Measurements from ENCODE around the gene OBSCN.

OBSCN gene

GRCh38 chr1:228401782-228402640, 194.2 kb downstream of the OBSCN start:
- Histone ChIP-seq H3K27ac (ENCODE audit: low read depth, low read length, severe bottlenecking) (no peak overlapping the region), H3K4me3 (ENCODE audit: extremely low read depth, insufficient read depth, low read length, poor library complexity, severe bottlenecking) (no peak overlapping the region), H3K9me3 (ENCODE audit: control insufficient read depth, low read length) (no peaks in the 10 kb centered on the region), H3K4me1 (ENCODE audit: control insufficient read depth, insufficient read depth, low read length, poor library complexity, severe bottlenecking) (peaks cover 11% of the 10 kb centered on the region), H3K36me3 (ENCODE audit: control insufficient read depth, insufficient read depth, low read length) (peaks cover 66% of the 10 kb centered on the region)
- WGBS, 2 experiments (ENCODE audit: insufficient coverage in 2 of 2): 95 to 96% methylated on average over 13 to 14 of the region's 14 CpGs

- Histone ChIP-seq H3K9me3 (ENCODE audit: control insufficient read depth, low read length) (no peaks in the 10 kb centered on the region), H3K27ac (ENCODE audit: low read depth, low read length, severe bottlenecking) (no peak overlapping the region), H3K4me1 (ENCODE audit: control insufficient read depth, insufficient read depth, low read length, poor library complexity, severe bottlenecking) (peaks cover 14% of the 10 kb centered on the region), H3K4me3 (ENCODE audit: extremely low read depth, insufficient read depth, low read length, poor library complexity, severe bottlenecking) (no peak overlapping the region), H3K36me3 (ENCODE audit: control insufficient read depth, insufficient read depth, low read length) (peaks cover 60% of the 10 kb centered on the region)
- 80 to 93% methylated on average over 2 to 4 of the region's 5 CpGs for WGBS, 2 experiments (ENCODE audit: insufficient coverage in 2 of 2)
Measured at GRCh38 chr1:228402641-228403025, 194.8 kb downstream of the OBSCN start.

DNA sequence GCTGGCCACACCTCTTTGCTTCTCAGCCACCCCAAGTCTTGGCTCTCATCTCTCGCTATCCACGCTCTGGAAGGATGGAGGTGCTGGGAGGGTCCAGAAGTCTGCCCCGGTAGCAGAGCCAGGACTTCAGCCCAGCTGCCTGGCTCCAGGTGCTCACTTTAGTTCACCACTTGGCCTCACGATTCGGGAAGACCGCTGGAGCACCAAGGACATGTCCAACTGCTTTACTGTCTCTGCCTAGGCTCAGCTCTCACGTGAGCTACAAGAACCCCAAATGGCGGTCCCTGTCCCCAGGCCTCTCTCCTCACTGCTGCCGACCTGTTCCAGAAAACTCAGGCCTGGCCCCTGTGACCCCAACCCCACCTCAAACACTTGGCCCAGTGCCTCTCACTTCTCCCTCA, 195.4 kb downstream of the OBSCN start:
- WGBS, 2 experiments (ENCODE audit: insufficient coverage in 2 of 2): 95 to 99% methylated on average over 8 to 9 of the region's 9 CpGs
- Histone ChIP-seq H3K27ac (ENCODE audit: low read depth, low read length, severe bottlenecking) (no peak overlapping the region), H3K9me3 (ENCODE audit: control insufficient read depth, low read length) (no peaks in the 10 kb centered on the region), H3K4me3 (ENCODE audit: extremely low read depth, insufficient read depth, low read length, poor library complexity, severe bottlenecking) (no peak overlapping the region), H3K4me1 (ENCODE audit: control insufficient read depth, insufficient read depth, low read length, poor library complexity, severe bottlenecking) (peaks cover 16% of the 10 kb centered on the region), H3K36me3 (ENCODE audit: control insufficient read depth, insufficient read depth, low read length) (peaks cover 57% of the 10 kb centered on the region)

DNA sequence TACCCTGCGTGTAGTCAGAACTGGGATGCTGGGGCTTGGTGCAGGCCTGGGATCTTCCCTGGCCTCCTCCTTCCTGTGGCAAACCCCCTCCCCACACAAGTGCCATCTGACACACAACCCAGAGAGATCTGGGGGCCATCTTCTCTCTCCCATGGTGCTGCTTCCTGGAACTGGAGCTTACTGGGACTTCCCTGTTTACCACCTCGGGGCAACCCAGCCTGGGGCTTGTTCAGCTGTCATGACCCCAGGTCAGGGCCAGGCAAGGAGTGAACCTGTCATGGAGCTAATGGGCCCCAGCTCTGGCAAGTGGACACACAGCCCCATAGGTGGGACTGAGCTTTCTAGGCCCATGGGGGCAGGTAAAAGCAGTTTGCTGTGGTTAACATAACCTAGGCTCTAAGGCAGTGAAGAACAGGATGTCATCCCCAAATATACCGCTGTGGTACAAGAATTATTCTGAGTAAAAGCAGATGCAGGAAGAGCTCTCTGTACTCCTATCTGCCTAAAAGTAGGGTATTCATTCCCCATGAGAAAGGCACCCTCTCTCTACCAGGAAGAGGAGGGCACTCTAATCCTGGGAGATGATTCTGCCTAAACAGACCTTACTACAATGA, 196.4 kb downstream of the OBSCN start:
- peaks cover 54% of the 10 kb centered on the region for H3K36me3 ChIP-seq (ENCODE audit: control insufficient read depth, insufficient read depth, low read length)
- WGBS, 2 experiments (ENCODE audit: insufficient coverage in 2 of 2): 89 to 93% methylated on average over 2 of the region's 3 CpGs
- no peaks in the 10 kb centered on the region for H3K9me3 ChIP-seq (ENCODE audit: control insufficient read depth, low read length)
- H3K4me3 ChIP-seq (ENCODE audit: extremely low read depth, insufficient read depth, low read length, poor library complexity, severe bottlenecking): peak overlapping the region; percentile 97
- H3K27ac ChIP-seq (ENCODE audit: low read depth, low read length, severe bottlenecking): no peak overlapping the region
- H3K4me1 ChIP-seq (ENCODE audit: control insufficient read depth, insufficient read depth, low read length, poor library complexity, severe bottlenecking): peaks cover 16% of the 10 kb centered on the region

- Histone ChIP-seq H3K4me1 (ENCODE audit: control insufficient read depth, insufficient read depth, low read length, poor library complexity, severe bottlenecking) (peaks cover 16% of the 10 kb centered on the region), H3K36me3 (ENCODE audit: control insufficient read depth, insufficient read depth, low read length) (peaks cover 43% of the 10 kb centered on the region)
- WGBS, 2 experiments (ENCODE audit: insufficient coverage in 2 of 2): 12 to 24% methylated on average over 7 to 11 of the region's 11 CpGs
Measured at GRCh38 chr1:228405200-228405978, 197.5 kb downstream of the OBSCN start.

DNA sequence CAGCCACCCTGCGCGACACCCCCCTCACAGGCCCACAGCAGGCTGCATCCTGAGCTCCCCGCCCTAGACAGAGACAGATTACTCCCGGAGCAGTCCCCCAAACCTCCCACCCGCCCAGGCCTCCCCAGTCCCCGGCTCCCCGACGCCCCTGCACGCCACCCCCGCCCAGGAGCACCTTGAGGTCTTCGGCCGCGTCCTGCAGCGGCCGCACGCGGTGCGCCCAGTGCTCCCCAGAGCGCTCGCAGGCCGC, 198.1 kb downstream of the OBSCN start:
- H3K36me3 ChIP-seq (ENCODE audit: control insufficient read depth, insufficient read depth, low read length): peaks cover 38% of the 10 kb centered on the region
- H3K4me3 ChIP-seq (ENCODE audit: extremely low read depth, insufficient read depth, low read length, poor library complexity, severe bottlenecking): peak overlapping the region; percentile 97
- 0% methylated on average over 6 to 17 of the region's 21 CpGs for WGBS, 2 experiments (ENCODE audit: insufficient coverage in 2 of 2)
- peaks cover 16% of the 10 kb centered on the region for H3K4me1 ChIP-seq (ENCODE audit: control insufficient read depth, insufficient read depth, low read length, poor library complexity, severe bottlenecking)
- H3K9me3 ChIP-seq (ENCODE audit: control insufficient read depth, low read length): no peaks in the 10 kb centered on the region
- H3K27ac ChIP-seq (ENCODE audit: low read depth, low read length, severe bottlenecking): no peak overlapping the region

More at GRCh38 chr1:228405200-228405978, 197.5 kb downstream of the OBSCN start:
- peak overlapping the region; percentile 97 for H3K4me3 ChIP-seq (ENCODE audit: extremely low read depth, insufficient read depth, low read length, poor library complexity, severe bottlenecking)
- no peak overlapping the region for H3K27ac ChIP-seq (ENCODE audit: low read depth, low read length, severe bottlenecking)
- H3K9me3 ChIP-seq (ENCODE audit: control insufficient read depth, low read length): no peaks in the 10 kb centered on the region

DNA sequence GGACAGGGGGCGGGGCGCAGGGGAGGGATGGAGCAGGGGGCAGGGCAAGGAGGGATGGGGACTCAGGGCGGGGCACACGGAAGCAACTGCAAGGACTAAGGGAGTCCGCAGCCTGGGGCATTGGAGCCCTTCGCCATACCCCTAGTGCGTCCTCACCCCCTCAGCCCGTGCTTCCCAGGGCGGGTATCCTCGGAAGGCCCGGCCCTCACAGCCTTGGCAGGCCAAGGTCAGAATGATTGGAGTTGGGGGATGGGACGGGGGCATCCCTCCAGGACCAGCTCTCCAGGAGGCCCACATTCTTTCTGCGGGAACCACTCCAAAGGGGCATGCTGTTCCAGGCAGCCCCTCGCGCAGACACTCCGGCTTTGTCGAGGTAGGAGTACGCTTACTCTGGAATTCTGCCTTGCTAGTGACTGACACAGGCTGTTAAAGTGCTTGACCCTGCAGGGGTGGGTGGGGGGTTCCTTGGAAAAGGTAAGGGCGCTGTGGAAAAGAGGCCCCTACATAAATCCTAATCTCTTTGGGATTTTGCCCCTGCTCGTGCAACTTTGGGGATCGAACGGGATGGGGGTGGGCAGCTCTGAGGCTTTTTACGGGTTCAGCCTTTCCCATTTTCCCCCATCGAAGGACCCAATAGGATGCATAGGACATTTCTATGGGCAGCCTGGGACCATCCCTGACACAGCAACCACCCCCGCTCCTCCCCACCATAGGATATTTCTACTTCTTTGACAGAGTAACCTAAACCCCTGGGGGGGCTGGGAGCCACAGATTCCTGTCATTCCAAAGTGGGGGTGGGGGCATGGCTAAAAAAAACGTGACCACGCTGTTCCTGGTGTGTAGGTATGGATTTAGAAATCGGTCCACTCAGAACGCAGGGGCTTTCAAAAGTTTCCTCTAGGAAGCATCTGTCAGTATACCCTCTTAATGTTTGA, 199.5 kb downstream of the OBSCN start:
- WGBS, 2 experiments (ENCODE audit: insufficient coverage in 2 of 2): 3 to 5% methylated on average over 14 to 21 of the region's 29 CpGs
- no peaks in the 10 kb centered on the region for H3K9me3 ChIP-seq (ENCODE audit: control insufficient read depth, low read length)
- H3K36me3 ChIP-seq (ENCODE audit: control insufficient read depth, insufficient read depth, low read length): peaks cover 31% of the 10 kb centered on the region
- H3K4me3 ChIP-seq (ENCODE audit: extremely low read depth, insufficient read depth, low read length, poor library complexity, severe bottlenecking): peak overlapping the region; percentile 97
- H3K4me1 ChIP-seq (ENCODE audit: control insufficient read depth, insufficient read depth, low read length, poor library complexity, severe bottlenecking): peaks cover 16% of the 10 kb centered on the region
- H3K27ac ChIP-seq (ENCODE audit: low read depth, low read length, severe bottlenecking): peak overlapping the region; percentile 73

- H3K36me3 ChIP-seq (ENCODE audit: control insufficient read depth, insufficient read depth, low read length): peaks cover 24% of the 10 kb centered on the region
- whole genome bisulfite sequencing, 2 experiments (ENCODE audit: insufficient coverage in 2 of 2): 93 to 94% methylated on average over 22 to 25 of the region's 27 CpGs
- H3K27ac ChIP-seq (ENCODE audit: low read depth, low read length, severe bottlenecking): no peak overlapping the region
- H3K9me3 ChIP-seq (ENCODE audit: control insufficient read depth, low read length): no peaks in the 10 kb centered on the region
- peak overlapping the region; percentile 97 for H3K4me3 ChIP-seq (ENCODE audit: extremely low read depth, insufficient read depth, low read length, poor library complexity, severe bottlenecking)
- H3K4me1 ChIP-seq (ENCODE audit: control insufficient read depth, insufficient read depth, low read length, poor library complexity, severe bottlenecking): peaks cover 16% of the 10 kb centered on the region
Measured at GRCh38 chr1:228408041-228408868, 200.4 kb downstream of the OBSCN start.

DNA sequence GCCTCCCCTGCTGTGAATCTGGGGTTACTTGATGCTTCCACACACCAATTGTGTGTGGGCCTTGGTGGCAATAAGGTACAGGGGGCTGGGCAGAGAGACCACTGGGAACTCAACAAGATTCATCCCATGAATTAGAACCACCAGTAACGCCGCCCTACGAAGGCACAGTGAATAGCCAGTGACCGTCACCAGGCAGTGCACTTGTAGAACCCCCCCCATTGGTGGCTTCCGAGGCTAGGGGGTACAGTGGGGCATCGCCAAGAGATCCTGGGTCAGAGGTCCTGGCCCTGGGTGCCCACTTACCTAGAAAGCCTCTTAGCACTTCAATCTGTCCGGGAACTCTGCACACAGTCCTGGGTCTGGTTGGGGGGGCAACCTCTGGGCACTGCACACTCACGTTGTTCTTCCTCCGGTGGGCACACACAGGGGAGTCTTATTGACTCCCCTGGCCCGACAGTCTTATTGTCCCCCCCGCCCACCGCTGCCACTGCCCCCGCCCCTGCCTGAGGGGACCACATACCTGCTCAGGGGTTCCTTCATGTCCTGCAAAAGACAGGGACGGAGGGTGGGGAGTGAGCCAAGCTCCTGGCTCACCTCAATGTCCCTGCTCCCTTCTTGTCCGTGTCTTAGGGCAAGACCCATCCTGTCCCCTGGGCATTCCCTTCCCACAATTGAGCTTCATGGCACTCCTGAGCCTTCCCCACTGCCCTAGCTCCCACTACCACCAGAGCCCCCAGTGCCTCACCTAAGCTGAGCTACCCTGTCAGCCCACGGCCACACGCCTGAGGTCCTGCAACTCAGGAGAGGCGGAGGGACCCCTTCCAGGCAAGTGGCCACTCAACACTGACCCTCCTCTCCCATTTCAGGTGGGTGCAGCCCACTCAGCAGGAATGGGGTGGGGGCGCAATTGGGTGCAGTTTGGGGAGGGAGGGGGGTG, 201.3 kb downstream of the OBSCN start:
- Histone ChIP-seq H3K4me3 (ENCODE audit: extremely low read depth, insufficient read depth, low read length, poor library complexity, severe bottlenecking) (no peak overlapping the region), H3K4me1 (ENCODE audit: control insufficient read depth, insufficient read depth, low read length, poor library complexity, severe bottlenecking) (peaks cover 12% of the 10 kb centered on the region), H3K27ac (ENCODE audit: low read depth, low read length, severe bottlenecking) (no peak overlapping the region), H3K9me3 (ENCODE audit: control insufficient read depth, low read length) (no peaks in the 10 kb centered on the region), H3K36me3 (ENCODE audit: control insufficient read depth, insufficient read depth, low read length) (peaks cover 21% of the 10 kb centered on the region)
- WGBS, 2 experiments (ENCODE audit: insufficient coverage in 2 of 2): 95 to 96% methylated on average over 11 to 16 of the region's 19 CpGs

Measured in mesodermal cell (in vitro differentiated cells).